Hematopoietic multipotent progenitor cell treated with erythropoietin and hydrocortisone succinate and interleukin-3 and kit ligand, for 17 days (in vitro differentiated cells): ENCODE results near the gene GSKIP.

Experiments used
- DNase-seq: peaks from one replicate; pipeline ENCODE4 v3.0.0-alpha.2; 2015; ENCODE audit warnings: low spot score

The GSKIP gene

DNA sequence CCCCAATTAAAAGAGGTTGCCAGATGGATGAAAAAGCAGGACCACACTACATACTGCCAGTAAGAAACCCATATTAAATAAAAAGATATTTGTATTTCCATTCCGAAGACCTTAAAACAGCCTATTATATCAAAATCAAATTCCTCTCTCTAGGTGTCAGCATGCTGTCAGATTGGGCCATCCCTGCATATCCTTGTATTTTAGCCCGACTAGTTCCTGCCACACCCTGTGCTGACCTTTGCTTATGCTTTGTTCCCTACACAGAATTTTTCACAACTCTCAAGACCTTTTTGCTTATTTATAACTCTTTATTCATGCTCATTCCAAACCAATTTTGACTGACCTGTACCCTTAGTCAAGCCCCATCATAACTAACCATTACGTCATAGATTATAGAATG, 12.8 kb downstream of the GSKIP start:
- DNase-seq: no peak

GRCh38 chr14:96380735-96381134, 17.4 kb downstream of the GSKIP start:
- DNase-seq: no peak

GRCh38 chr14:96383445-96383844, 20.1 kb downstream of the GSKIP start:
- DNase-seq: no peak

DNA sequence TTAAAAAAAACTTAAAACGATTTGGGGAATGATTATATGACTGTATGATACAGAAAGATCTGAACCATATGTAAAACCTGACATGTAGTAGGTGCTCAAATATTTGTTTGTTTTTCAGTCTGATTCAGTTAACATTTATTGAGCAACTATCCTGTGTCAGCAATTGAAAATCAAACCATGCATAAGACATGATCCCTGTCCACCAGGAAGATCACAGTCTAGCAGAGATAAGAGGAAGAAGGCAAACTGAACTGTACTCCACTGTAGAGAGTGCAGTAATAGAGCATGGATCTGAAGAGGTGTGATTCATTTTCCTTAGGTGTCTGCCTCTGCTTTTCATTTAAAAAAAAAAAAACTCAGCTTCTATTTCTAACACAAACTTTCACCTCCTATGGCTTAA, 20.7 kb downstream of the GSKIP start:
- no peak for DNase-seq

- no peak for DNase-seq
Observed at GRCh38 chr14:96384740-96385139, 21.4 kb downstream of the GSKIP start.

- DNase-seq: no peak
Observed at GRCh38 chr14:96385385-96385784, 22.1 kb downstream of the GSKIP start.

DNA sequence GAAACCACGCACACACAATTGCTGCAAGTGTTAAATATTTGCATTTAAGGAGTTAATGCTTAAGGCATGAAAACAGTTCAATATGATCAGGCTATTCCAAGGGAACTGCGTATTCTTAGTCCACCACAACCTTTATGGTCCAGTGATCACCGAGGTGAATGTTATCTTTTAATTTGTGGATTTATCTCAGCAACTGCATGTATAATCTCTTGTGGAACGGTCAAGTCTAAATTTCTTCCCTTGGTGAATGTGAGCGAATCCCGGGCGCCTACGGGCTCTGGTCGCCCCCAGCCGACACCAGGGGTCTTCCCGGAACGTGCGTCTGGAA, 27.6 kb downstream of the GSKIP start:
- DNase-seq: no peak

DNA sequence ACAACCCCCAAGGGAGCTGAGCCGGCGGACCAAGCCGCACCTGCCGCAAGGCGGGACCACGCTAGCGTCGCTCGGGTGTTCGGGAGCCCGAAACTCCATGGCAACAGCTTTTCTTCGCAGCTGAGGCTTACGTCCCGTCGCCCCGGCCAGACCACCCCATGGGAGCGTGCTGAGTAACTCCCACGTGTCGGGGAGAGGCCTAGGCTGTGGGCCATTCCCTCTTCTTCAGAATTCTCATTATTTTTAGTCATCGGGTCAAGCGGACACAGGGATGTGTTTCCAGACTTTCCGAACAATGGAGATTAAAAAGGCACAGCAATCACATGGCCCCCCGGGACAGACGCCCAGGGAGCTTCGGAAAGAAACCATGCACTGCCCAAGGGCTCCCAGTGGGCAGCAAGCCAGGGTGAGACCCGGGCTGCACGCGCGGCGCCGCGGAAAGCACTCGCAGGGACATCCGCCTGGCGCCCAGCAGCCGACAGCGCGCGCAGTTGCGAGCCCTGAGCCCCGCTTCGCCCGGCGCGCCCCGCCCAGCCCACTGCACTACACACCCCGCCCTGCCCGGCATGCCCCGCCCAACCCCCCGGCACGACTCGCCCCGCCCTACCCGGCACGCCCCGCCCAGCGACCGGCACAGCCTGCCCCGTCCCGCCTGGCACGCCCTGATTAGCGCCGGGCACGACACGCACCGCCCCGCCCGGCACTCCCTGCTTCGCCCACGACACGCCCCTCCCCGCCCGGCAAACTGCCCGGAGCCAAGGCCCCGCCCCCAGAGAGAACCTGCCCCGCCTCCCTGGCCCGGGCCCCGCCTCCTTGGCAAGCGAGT, 28.2 kb downstream of the GSKIP start:
- DNase-seq: peak; percentile 97

GRCh38 chr14:96393071-96393691, 29.9 kb downstream of the GSKIP start:
- peak; percentile 39 for DNase-seq

GRCh38 chr14:96394047-96394815, 30.9 kb downstream of the GSKIP start:
- DNase-seq: no peak

DNA sequence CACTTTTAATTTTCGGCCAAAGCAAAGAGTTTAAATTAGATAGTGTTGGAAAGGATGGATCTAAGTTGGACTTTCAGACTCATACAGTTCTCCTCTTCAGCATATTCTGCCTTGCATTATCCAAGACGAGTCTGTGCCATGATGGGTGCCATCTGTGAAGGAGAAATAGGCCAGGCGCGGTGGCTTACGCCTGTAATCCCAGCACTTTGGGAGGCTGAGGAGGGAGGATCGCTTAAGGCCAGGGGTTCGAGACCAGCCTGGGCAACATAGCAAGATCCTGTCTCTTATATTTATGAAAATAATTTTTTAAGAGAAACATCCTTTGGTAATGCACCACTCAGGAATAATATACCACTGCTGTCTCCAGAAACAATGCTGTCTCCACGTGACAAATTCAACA, 35.1 kb downstream of the GSKIP start:
- DNase-seq: no peak

DNA sequence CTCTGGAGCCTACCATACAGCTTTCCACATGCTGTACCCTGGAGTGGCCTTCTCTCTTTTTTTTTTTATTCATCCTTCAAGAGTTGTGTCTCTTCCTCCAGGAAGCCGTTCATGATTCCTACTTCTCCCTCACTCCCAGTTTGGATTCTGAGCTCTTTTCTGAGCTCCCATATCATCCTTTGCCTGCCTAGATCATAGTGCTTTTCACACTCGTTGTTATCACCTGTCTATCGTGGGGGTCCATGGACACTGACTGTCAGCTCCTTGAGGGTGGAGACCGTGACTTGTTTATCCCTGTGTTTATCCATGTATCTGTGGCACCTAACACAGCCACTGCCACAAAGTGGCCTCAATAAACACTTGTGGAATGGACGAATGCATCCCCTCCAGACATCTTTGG, 35.6 kb downstream of the GSKIP start:
- no peak for DNase-seq

DNA sequence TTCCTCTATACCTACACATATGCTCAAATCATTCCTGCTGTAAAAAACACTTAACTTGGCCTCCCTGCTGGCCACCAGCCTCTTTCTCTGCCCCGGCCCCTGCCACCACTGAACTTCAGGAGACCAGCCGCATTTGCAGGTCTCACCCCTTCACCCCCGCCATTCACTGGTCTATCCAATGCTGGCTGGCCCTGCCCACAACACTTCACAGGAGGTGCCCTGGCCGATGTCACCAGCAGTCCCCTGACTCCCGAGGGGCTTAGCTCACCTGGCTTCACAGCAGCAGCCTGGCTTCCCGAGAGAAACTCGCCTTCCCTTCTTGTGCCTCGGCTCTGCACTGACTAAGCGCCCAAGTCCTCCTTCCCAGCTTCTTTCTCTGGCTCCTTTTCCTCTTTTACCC, 36.1 kb downstream of the GSKIP start:
- no peak for DNase-seq

- DNase-seq: no peak
Observed at GRCh38 chr14:96400495-96400894, 37.2 kb downstream of the GSKIP start.

DNA sequence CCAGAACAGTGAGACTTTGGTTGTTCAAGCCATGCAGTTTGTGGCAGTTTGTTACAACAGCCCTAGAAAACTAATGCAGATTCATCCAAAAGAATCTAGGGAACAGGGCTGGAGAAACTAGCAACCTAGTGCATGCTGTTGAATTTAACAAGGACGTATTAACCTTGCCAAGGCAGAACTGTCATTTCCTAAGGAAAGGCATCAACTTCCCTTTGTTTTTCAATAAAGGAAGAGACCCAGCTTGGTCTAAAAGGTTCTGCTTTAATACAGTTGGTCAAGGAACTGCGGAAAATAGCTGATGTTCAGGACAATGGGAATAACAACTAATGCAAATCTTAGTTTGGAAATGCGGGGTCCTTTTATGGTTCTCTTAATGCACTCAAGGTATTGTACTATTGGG, 40.1 kb downstream of the GSKIP start:
- DNase-seq: no peak

GRCh38 chr14:96405677-96406076, 42.4 kb downstream of the GSKIP start:
- peak; percentile 55 for DNase-seq

- DNase-seq: peak; percentile 73
Observed at GRCh38 chr14:96407935-96408570, 44.7 kb downstream of the GSKIP start.

DNA sequence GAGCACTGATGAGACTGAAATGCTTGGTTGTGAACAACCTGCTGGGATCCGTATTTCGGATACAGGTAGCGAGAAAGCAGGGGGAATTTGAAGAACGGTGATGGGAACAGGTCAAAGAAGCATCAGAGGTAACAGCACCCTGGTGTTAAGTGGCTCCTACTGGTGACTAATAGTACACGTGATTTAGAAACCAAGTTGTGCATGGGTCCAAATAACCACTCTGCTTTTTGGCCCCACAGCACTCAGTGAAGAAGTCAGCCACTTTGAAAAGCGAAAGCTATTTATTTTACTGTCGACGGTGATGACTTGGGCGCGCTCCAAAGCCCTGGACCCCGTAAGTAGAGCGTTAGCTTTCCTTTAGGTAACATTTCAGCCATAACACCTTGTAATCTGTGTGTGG, 45.3 kb downstream of the GSKIP start:
- DNase-seq: peak; percentile 47

GRCh38 chr14:96409701-96410100, 46.4 kb downstream of the GSKIP start:
- DNase-seq: no peak

GRCh38 chr14:96410119-96410518, 46.8 kb downstream of the GSKIP start:
- DNase-seq: no peak

DNA sequence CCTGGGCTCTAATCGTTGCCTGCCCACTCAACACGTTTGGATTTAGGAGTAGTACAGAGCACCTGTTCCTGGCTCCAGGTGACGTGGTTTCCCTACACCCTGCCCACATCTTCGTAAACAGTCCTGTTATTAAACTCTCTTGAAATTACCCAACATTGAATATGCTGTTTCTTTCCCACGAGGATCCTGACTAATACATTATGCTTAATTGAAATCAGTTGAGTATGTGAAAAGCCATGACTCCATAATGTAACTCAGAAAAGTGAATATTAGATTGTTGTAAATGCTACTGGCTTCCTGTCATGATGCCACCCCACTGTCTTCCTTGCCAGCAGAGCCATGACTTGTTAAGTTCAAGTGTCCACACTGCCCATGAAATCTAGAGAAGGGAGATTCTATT, 50.2 kb downstream of the GSKIP start:
- DNase-seq: no peak

DNA sequence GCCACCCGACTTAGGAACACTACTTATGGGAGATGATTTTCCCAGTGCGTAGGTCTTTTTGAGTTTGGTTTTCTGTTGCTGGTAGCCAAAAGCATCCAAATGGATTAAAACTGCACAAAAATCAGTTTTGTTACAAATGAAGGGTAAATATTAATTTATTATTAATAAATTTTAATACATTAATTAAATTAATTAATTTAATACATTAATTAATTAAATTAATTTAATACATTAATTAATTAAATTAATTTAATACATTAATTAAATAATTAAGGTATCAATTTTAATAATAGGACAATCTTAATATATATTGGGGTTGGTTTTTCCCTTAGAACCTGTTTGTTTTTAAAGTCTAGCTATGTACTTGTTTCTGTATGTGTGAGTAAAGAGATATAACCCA, 52.2 kb downstream of the GSKIP start:
- DNase-seq: no peak

- DNase-seq: no peak
Observed at GRCh38 chr14:96416292-96416691, 53.0 kb downstream of the GSKIP start.
